ENCODE results near the gene NR0B2.
"Not testable (repeated sequence)": the region's sequence is repeated elsewhere in the genome, so short reads cannot be mapped to it uniquely, and the experiment has no call there.

Gene NR0B2

GRCh38 chr1:26888231-26888630 lies 25.5 kb downstream of the NR0B2 start:
- no peak for DNase-seq

GRCh38 chr1:26887125-26887524 lies 26.6 kb downstream of the NR0B2 start:
- DNase-seq, result no peak

- DNase-seq, result no peak
Observed at GRCh38 chr1:26882696-26883463, 30.9 kb downstream of the NR0B2 start.

GRCh38 chr1:26881611-26882010 lies 32.2 kb downstream of the NR0B2 start:
- DNase-seq, result not testable (repeated sequence)

- DNase-seq, result no peak
Observed at GRCh38 chr1:26879793-26880192, 34.0 kb downstream of the NR0B2 start.

GRCh38 chr1:26877326-26877725 lies 36.4 kb downstream of the NR0B2 start:
- DNase-seq, result no peak

- no peak for DNase-seq
Observed at GRCh38 chr1:26874896-26875295, 38.9 kb downstream of the NR0B2 start.

- DNase-seq, result not testable (repeated sequence)
Observed at GRCh38 chr1:26873097-26873496, 40.7 kb downstream of the NR0B2 start.

- DNase-seq, result peak; percentile 95
Observed at GRCh38 chr1:26864610-26865480, 48.9 kb downstream of the NR0B2 start.

- DNase-seq, result no peak
Observed at GRCh38 chr1:26863685-26864077, 50.1 kb downstream of the NR0B2 start.

- peak; percentile 91 for DNase-seq
Observed at GRCh38 chr1:26862781-26863684, 50.7 kb downstream of the NR0B2 start, which contains the start of gene SFN. TSS of gene SFN (plus strand) at chr1:26863149. CDS start at chr1:26863213, 64 bp downstream.

GRCh38 chr1:26861889-26862378 lies 51.8 kb downstream of the NR0B2 start:
- DNase-seq, result peak; percentile 48

All from NCI-H1436 treated with DMSO at 0.1 percent for 48 hours (cell line).